HK-2 (cell line): Measurements from ENCODE around the gene CAPN14.

Source experiments
- DNase-seq: peaks from one replicate; pipeline ENCODE4 v3.0.0-alpha.2; 2018; ENCODE audit not compliant: unreplicated experiment

Gene CAPN14

DNA sequence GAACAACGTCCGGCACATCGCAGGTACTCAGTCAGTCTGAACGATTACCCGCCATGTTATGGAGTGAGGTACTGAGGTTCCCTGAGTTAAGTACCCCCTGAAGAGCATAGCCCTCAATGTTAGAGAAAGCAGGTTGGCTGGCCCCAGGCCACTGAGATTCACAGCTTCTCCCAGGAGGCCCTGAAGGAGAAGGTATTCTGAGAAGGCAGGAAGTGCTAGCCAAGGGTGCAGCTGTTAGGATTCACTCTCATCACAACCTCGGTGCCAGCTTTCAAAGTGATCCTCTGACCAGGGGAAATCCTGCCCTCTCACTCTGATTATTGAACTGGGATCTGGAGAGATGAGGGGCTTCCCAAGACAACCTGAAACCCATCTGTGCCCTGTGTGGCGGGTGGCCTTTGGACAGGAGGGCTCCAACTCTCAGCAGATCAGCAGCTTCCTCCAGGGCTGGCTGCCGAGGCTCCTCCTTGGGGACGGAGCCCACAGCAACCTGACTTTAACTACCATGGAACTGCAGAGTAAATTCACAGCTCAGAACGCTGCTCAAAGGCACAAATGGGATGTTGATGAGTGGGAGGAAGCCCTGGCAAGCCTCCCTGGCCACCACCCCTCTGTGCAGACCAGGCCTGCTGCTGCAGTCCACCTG, 24.4 kb upstream of the CAPN14 start:
- no peak for DNase-seq

DNA sequence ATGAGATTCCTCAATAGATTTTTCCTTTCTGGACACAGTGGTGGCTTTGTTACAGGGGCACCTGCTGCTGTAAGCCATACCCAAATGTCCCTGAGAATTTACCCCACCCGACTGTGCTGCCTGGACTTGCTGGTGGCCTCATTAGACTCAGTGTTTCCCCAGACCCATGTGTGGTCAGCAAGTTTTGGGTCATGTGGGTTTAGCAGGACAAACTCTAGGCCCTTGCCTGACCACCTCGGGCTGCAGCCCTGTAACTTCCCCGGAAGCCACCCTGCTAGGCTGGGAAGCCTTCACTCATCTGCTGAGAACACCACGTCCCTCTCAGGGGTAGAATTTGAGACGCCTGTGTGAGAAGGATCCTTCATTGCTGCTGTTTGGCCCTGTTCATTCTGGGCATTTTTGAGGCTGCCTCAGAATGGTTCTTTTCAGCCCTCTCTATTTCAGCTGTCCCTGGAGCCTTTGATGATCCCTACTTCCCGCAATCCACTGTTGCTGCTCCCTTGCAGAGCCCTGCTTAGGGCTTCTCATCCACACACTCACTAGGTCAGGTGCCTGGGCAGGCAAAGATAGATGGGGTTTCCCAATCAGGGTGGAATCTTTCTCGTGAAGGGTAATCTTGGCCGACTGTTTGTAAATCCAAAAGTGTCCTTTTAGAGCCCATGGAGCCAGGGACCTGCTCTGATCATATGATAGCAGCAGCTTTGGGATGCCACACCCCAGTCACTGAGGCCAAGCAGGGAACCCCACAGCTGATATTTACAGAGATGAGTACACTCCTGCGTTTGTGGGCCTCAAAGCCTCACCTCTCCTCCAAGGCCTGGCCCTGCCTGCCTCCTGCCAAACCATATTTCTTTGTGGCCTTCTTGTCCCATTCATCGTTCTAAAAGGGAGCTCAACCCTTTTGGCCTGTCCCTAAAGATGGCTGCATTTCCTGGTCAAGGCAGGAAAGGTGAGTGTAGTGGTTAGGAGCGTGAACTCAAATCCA, 23.4 kb upstream of the CAPN14 start:
- DNase-seq: no peak

DNA sequence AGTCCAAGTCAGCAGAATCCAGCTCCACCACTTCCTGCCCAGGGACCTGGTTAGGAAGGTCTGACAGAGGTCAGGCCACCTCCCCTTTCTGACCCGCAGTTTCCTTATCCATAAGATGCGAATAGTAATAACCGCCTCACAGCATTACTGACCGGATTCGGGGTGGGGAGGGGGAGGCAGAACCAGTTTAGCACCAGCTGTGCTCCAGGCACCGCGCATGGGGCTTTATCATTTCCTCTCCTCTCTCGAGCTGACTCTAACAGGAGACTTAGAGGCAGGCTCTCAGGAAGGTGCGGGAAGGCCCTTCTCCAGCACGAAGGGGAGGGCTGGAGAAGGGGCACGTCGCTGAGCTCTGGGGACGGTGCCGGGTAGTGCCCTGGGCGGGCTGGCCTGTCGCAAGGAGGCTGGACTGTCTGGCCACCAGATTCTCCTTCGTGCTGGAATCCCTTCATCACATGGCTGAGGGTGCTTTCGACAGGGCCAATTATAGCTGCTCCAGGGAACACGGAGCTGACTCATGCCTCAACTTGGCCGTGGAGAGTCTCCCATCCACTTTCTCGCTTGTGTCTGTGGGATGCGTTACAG, 22.4 kb upstream of the CAPN14 start:
- no peak for DNase-seq

DNA sequence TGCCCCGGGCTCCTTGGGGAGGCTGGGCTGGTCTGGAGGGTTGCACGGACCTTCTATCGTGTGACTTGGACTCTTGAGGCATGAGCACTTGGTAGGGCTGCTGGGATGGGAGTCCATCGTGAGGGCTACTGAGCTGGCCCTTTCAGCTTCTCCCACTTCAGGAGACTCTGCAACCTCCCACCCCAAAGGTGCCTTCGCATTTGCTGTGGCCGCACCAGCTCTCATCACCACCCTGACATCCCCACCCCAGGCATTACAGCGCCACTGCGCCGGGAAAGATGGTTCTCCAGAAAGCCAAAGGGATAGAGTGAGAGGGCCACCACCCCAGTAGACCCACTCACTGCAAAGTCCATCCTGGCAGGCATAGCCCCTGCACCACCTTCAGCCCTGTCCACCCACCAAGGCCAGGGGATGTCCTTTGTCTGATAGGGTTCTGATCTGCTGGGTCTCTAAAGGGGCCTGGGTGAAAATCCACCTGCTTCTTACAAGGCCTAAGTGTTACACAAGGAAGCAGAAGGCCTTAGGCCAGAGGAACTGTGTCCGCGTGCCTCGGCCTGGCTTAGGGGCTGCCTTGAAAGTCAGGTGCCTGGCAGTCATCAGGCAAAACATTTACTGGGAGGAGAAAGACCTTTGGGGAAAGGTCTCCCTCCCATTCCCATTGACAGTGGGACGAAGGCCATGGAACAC, 21.7 kb upstream of the CAPN14 start:
- no peak for DNase-seq

DNA sequence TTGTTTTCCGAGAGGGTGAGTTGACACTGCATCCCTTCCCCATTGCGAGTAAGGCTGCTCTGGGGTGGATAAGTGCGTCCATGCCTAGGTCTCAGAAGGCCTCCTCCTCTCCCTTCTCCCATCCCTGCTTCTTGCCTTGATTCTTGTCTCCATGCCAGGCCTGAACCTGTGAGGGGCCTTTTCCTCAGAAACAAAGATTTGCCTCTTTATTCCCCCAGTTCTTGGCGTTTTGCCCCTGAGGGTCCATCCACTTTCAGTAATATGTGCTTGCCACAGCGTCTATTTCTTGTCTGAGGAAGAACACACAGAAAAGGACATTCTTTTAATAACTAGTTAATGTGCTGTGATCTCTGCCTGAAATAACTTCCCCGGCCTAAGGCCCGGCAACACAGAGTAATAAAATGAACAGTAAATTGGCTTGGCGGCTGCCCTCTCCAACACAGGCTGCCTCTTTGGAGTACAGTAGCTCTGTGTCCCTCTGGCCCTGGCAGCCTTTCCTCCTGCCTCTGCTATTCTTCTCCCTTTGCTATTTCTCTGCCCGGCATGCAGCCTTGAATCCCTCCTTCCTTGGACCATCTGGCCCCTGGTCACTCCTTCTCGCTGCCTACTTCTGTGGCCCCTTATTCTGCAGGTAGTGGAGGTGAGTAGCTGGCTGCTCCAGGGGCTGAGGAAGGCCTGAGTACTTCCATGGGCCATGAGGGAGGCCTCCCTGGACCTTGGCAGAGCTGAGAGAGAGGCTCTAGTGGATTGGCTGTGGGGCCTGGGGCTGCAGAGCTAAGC, 21.0 kb upstream of the CAPN14 start:
- no peak for DNase-seq

DNA sequence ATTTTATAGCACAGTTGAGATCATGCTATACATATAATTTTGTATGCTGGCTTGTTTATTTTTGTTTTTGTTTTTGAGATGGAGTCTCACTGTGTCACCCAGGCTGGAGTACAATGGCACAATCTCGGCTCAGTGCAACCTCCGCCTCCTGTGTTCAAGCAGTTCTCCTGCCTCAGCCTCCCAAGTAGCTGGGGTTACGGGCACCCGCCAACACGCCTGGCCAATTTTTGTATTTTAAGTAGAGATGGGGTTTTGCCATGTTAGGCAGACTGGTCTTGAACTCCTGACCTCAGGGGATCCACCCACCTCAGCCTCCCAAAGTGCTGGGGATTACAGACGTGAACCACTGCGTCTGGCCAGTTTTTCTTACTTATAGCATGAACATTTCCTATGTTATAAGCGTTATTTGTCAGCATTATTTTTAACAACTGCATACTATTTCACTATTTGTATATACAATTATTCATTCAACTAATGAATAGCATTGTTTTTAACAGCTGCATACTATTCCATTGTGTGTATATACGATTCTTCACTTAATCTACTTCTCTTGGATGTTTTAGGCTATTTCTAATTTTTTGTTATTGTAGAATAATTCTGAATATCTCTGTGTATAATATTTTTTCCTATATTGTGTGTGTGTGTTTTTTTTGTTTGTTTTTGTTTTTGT, 20.2 kb upstream of the CAPN14 start:
- no peak for DNase-seq

DNA sequence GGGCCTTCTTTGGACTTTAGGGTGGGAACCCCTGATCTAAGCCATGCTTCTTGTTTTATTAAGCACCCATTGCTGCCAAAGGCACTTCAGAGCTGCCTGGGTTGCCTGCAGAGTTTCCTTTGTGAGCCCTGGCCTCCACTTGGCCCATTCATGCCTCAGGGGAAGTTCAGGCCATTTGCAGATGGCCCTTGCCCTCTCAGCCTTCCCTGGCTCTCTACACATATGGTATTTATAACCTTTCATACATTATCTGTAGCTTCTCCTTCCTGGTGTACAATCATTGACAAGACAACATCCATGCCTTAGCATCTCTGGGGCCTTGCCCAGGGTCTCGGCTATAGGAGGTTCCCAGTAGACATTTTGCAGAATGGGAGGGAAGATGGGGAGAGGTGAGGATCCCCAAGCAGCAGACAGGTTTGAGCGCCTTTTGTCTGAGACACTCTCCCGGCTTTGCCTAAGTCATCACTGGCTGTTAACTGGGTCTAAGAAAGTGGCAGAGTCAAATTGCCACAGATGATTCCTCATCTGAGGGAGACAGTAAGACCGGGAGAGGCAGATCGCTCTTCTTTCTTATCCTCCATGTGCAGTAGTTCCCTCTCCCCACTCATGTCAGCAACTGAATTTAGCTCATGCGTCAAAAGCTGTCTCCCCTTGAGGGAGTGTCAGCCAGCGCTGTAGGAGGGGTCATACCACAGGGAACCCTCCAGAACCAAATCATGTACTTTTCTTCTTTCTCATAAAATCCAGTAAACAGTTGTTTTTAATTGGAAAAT, 19.3 kb upstream of the CAPN14 start:
- DNase-seq: no peak

DNA sequence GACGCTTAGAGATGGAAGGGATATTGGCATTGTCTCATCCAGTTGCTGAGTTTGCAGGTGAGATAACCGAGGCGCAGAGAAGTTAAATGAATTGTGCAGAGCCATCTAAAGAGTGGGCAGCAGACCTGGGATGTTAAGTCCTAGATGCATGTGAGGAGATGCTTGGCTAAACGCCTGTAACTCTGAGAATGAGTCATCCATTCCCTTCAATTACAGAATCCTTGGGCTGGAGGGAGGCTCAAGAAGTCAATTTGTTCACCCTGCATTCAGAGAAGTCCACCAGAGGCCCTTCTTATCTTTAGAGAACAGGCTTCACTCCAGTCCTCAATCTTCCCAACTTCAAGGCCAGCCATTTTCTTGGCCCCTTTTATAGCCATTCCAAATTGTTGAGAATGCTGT, 18.2 kb upstream of the CAPN14 start:
- DNase-seq: no peak

DNA sequence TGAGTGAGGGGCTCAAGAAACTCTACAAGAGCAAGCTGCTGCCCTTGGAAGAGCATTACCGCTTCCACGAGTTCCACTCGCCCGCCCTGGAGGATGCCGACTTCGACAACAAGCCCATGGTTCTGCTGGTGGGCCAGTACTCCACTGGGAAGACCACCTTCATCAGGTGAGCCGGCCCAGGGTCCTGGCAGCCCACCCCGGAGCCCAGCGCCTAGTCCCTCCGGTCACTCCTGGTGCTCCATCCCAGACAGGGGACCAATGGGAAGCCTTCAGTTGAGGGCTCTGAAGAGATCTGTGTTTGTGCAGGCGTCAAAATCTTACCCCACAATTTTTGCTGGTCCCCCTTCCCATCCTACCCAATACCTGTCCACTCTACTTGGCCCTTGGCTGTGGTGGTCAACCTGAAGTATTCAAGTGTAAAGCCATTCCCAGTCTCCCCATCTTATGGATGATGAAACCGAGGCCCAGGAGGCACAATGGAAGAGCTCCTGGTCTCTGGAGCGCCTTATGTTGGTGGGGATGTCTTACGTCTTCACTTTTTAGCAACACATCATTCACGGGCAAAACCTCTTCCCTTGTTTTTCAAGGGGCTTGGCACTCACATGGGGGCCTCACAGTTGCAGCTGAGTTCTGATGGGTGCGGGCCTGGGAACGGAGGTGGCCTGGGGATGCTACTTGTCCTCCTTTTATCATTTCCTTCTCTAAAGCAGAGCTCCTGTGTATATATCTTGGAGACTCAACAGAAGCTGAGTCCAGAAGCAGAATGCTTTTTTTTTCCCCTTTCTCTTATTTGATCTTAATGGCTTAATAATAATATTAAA, 17.6 kb upstream of the CAPN14 start:
- DNase-seq: no peak

DNA sequence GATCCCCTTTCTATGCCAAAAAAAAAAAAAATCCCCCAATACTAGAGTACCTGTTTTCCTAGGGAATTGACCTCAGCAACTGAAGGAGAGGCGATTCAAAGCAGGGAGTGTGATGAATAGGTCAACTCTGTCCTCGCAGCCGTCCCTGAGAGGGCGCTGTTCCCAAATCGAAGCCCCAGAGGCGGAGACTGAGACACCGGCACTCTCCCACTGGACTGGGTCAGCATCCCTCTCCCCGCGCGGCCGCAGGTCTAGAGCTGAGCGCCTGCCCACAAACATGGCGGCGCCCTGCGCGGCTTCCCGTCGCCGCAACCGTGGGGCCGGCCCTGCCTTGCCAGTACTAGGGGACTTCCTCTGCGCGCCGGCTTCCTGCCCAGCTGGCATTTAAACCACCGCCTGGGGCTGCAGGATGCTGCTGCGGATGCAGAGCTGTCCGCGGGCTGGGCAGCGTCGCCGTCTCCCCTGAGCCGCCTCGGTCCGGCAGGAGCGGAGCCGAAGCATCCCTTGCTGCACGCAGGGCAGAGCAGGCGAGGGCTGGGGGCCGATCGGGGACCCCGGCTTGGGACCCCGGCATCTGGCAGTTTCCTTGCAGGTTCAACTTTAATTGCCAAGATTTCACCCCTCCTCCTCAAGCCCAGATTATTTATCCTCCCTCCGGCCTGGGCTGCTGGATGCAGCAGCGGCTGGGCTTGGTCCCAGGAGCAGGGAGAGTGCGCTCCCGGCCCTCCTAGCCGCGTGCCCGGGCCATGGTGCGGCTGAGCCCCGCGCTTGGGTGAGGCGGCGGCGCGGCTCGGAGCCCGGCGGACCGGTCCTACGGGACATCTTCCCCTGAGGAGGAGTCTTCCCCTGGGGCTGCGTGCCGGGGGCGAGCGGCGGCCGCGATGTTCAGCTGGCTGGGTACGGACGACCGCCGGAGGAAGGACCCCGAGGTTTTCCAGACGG, 16.7 kb upstream of the CAPN14 start, which contains the start of gene EHD3:
Gene EHD3 (plus strand): TSS at position 412 of the 942 bp plus-strand sequence. CDS start 470 bp downstream, at position 882.
- peak; percentile 91 for DNase-seq

DNA sequence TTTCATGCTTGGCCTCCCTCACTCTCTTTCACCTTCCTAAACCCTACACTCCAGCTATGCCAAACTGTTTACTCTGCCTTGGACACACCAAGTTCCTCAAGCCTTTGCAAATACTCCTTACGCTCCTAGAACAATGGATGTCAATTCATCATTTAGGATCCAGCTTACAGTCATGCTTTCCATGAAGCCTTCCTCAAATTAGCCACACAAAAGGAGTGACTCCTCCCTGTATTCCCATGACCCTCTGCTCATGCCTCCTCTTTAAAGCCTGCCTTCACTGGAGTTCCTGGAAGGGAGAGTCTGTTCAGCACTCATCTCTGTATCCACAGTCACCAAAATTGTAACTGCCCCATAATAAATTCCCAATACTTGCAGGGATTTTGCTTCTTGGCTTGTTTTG, 15.9 kb upstream of the CAPN14 start:
- DNase-seq: no peak

DNA sequence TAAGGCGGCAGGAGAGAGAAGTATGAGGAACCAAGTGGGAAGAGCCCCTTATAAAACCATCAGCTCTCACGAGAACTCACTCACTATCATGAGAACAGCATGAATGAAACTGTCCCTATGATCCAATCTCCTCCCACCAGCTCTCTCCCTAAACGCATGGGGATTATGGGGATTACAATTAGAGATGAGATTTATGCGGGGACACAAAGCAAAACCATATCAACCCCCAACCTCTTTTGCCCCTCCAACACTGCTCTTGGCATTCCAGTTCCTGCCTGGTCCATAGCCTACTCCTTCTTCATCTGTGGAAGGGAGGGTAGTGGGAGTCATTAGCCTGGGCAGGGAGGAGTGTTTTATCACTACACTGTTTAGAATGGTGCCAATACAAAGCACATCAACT, 15.3 kb upstream of the CAPN14 start:
- DNase-seq: no peak

DNA sequence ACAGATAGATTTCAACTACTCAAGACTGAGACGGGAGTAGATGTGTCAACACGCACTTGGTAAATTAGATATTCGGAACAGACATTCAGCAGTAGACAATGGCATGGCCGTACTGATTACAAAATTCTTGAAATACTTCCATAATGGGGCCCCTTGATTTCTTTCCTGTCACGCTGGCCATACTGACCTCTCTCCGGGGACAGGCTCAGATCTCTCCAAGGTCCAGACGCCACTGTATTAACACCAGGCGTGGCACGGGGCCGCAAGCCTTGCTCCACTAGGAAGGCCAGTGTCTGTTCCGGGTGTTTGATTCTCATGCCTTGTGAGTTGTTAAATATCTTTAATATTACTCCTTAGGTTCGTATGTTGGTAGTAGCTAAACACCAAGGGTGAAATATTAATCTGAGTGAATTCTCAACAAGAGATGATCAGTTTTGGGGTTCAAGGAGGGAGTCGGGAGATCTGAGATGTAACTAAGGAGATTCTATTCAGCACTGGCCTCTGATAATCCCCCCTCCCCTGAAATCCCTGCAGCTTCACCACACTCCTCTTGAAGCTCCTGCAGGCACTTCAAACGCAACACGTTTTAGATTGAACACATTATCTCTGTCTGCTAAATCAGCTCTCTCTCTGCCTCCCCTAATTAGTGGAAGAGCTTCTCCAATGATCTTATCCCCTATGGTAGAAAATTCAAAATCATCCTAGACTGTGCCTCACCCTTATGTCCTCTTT, 14.4 kb upstream of the CAPN14 start:
- DNase-seq: no peak

DNA sequence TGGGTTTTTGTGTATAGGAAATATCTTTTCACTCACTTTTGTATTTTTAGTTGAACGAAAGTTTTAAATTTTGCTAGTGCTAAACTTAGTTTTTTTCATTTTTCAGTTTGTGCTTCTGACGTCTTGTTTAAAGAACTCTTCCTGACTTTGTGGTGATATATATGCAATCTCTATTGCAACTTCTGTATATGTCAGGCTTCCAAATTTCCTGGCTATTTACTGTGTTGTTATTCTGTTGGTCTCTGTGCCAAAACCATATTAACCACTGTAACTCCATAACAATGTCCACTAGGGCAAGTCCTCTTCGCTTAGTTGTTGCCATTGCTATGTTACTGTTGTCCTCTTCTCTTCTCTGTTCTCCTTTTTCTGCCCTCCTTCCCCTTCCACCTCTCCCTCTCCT, 13.4 kb upstream of the CAPN14 start:
- DNase-seq: no peak

DNA sequence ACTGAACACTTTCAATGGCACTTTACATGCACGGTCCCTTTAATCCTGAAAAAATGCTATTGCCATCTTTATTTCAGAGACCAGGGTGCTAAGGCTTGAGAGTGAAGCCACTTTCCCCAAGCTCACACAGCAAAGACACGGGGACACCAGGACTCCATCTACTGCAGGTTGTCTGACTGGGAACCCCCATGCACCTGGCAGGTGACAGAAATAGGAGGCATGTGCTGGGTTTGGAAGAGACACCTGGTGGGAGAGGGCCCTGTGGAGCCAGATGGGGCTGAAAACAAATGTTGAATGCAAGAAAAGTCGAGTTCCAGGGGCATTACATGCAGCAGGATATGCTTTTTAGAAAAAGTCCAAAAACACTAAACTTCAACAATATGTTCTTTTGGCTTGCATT, 11.4 kb upstream of the CAPN14 start:
- no peak for DNase-seq

DNA sequence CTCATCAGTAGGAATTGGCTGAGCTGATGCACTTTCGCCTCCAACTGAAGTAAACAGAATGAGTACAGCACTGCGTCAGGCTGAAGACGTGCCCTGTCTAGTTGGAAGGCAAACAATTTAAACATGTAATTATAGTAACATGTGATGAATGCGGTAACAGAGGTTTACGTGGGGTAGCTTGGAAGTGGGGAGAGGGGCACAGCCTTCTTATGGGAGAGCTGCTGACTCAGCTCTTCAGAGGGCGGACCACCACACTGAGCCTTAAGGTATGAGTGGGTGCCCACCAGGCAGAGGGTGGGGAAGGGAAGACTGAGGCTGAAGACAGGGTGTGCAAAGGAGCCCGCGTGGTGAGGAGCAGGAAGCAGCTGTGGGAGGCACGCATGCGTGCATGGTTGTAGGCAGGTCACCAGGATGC, 10.4 kb upstream of the CAPN14 start:
- DNase-seq: no peak

DNA sequence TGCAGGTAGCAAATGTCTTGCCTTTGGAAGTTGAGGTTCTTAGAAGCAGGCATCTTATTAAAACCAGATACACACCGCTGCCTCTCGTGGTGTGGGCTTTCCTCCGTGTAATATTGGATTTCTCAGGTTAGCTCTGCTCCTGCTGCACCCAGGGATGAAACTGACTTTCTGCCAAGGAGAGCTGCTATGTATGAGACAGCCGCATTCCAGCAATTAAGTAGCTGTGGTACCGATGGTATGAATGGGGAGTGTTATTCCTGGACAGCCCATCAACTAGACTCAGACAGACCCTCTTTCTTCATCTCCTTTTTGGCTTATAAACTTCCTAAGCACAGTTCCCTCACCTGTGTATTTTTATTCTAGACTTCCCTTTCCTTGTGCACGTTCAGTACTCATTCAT, 9.8 kb upstream of the CAPN14 start:
- no peak for DNase-seq
